DMS53 (cell line): ENCODE data around the gene ADAT3.

ENCODE experiments used
- DNase-seq: peaks from one replicate; lab custom pipeline; 2025; lab: John Stamatoyannopoulos, UW

The ADAT3 gene

GRCh38 chr19:1938071-1938470 lies 32.9 kb downstream of the ADAT3 start:
- DNase-seq, result no peak

- no peak for DNase-seq
Measured at GRCh38 chr19:1941146-1942077, 36.2 kb downstream of the ADAT3 start, which contains the start of gene CSNK1G2. Gene CSNK1G2 (plus strand): TSS chr19:1941172. CDS start chr19:1969773, 28,601 bp downstream.

GRCh38 chr19:1942078-1942933 lies 37.1 kb downstream of the ADAT3 start:
- DNase-seq, result peak; percentile 81

GRCh38 chr19:1942934-1943555 lies 37.8 kb downstream of the ADAT3 start:
- no peak for DNase-seq

- DNase-seq, result no peak
Measured at GRCh38 chr19:1943661-1944087, 38.5 kb downstream of the ADAT3 start.

GRCh38 chr19:1944088-1944915 lies 39.1 kb downstream of the ADAT3 start:
- DNase-seq, result no peak

- DNase-seq, result no peak
Measured at GRCh38 chr19:1944916-1945561, 39.8 kb downstream of the ADAT3 start.

- DNase-seq, result peak; percentile 44
Measured at GRCh38 chr19:1945899-1946298, 40.7 kb downstream of the ADAT3 start.

GRCh38 chr19:1947651-1948209 lies 42.5 kb downstream of the ADAT3 start:
- no peak for DNase-seq

- DNase-seq, result no peak
Measured at GRCh38 chr19:1949304-1950101, 44.3 kb downstream of the ADAT3 start.

- DNase-seq, result no peak
Measured at GRCh38 chr19:1950640-1951039, 45.4 kb downstream of the ADAT3 start.

GRCh38 chr19:1952635-1953034 lies 47.4 kb downstream of the ADAT3 start:
- DNase-seq, result no peak

GRCh38 chr19:1953037-1953436 lies 47.8 kb downstream of the ADAT3 start:
- no peak for DNase-seq

GRCh38 chr19:1953441-1954094 lies 48.4 kb downstream of the ADAT3 start:
- no peak for DNase-seq

GRCh38 chr19:1954532-1954933 lies 49.3 kb downstream of the ADAT3 start:
- DNase-seq, result no peak

GRCh38 chr19:1955171-1956121 lies 50.2 kb downstream of the ADAT3 start:
- no peak for DNase-seq

- no peak for DNase-seq
Measured at GRCh38 chr19:1956122-1956494, 50.9 kb downstream of the ADAT3 start.
